Activated T-helper 9 cell treated with anti-CD3 and anti-CD28 coated beads, Interleukin-2, amount 50 U/mL, for 16 hours (primary cell): Measurements from ENCODE around the gene BZW1.
A peak's percentile ranks its signal among the peaks of the same experiment; 100 is the strongest.

ENCODE experiments used
- DNase-seq: peaks from one replicate; pipeline ENCODE4 v3.0.0-alpha.2; 2020; ENCODE audit warnings: low read depth

BZW1 gene

DNA sequence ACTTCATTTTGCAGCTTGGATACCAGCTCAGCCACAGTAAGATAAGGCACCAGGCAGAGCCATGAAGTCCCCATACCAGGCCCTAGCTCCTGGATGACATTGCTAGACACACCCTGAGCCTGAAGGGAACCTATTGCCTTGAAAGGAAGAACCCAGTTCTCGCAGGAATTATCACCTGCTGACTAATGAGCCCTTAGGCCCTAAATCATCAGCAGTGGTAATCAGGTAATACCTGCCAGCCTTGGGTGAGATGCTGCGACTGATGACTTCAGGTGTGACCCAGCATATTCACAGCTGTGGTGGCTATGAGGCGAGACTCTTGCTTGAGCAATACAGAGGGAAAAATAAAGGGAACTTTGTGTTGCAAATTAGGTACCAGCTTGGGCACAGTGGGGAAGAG, 27.8 kb downstream of the BZW1 start:
- no peak for DNase-seq

- no peak for DNase-seq
Observed at GRCh38 chr2:200843993-200844948, 32.6 kb downstream of the BZW1 start.

DNA sequence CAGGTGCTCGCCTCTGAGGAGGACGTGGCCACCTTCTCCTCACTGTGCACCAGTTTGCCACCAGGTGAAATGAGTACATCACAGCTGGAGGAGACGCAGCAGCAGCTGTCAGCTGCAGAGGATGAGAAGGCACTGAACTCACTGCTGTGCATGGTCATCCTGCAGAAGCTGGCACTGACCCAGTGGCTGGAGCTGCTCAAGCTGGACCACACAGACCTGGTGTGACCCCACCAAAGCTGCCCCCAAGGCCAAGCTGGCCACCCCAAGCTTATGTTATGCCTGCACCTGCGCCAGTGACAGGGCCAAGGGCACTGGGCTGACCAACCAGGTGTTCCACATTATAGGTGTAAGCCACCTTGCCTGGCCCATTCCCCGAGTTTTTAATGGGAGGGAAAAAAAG, 33.5 kb downstream of the BZW1 start:
- no peak for DNase-seq

DNA sequence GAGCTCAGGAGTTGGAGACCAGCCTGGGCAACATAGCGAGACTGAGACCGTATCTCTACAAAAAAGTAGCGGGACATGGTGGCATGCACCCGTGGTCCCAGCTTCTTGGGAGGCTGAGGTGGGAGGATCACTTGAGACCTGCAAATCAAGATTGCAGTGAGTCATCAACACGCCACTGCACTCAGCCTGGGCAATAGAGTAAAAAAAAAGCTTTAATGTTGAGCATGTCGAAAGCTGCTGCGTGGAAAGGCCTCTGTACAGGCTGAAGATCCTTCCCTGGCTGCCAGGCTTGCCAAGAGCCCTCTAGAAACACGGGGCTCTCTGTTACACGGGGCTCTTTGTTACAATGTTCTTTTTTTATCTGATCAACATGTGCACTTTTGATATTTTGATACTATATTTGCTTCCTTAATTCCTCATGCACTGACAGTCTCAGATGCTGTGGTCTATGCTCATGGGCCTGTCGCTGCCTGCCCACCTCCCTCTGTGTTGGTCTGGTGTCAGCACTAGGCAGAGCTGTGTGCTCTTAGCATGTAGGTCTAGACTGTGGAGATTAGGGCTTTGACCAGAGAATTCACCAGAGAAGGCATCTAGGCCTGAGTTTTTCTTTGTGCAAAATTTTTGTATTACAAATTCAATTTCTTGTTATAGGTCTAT, 34.1 kb downstream of the BZW1 start:
- no peak for DNase-seq

GRCh38 chr2:200847269-200847668, 35.6 kb downstream of the BZW1 start:
- no peak for DNase-seq

- DNase-seq = no peak
Observed at GRCh38 chr2:200847939-200848338, 36.2 kb downstream of the BZW1 start.

GRCh38 chr2:200850512-200851256, 39.0 kb downstream of the BZW1 start:
- no peak for DNase-seq

- DNase-seq = no peak
Observed at GRCh38 chr2:200851398-200852248, 39.9 kb downstream of the BZW1 start.

DNA sequence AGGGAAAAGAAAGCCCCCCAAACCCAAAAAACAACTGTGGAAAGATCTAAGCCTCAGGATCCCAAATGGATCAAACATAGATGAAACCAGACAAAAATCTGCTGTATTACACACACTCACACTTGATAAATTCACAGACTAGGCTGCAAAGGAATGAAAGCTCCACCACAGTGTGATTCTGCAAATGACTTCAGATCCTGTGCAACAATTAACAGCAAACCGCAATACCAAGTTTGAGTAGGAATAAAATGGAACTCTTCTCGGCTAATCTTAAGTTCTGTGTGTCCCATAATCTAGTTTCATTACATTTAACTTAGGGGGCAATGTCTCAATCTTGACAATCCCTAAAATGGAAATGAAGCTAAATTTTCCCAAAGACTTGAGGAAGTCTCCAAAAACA, 40.9 kb downstream of the BZW1 start:
- DNase-seq = no peak

GRCh38 chr2:200856806-200857205, 45.1 kb downstream of the BZW1 start:
- no peak for DNase-seq

DNA sequence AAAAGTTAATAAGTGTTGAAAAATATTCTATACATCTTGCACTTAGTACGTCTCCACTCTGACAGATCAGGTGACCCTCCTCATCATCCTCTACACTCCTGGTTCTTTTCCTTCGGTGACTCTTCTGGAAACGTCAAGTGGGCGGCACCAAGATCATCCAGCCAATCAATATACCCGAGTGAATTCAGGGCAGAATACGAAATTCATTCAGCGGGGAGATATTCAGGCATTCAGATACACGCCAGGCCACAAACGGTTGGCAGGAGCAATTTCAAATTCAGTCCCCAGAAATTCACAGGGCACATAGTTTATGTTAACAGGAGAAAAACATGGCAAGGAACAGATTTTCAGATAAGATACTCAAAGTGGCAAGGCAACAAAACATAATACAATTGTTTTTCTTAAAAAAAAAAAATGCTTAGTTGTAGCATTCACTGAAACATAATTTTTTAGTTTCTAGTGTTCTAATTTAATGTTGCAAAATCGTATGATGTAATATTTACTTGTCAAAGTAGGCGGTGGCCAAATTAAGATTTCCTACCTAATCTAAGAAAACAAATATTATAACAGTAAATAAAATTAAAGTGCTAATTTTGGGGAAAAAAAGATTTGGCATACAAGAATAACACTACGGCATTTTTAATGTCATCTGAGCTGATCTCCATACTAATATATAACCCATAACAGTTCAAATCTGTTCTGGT, 48.5 kb downstream of the BZW1 start:
- DNase-seq = no peak

DNA sequence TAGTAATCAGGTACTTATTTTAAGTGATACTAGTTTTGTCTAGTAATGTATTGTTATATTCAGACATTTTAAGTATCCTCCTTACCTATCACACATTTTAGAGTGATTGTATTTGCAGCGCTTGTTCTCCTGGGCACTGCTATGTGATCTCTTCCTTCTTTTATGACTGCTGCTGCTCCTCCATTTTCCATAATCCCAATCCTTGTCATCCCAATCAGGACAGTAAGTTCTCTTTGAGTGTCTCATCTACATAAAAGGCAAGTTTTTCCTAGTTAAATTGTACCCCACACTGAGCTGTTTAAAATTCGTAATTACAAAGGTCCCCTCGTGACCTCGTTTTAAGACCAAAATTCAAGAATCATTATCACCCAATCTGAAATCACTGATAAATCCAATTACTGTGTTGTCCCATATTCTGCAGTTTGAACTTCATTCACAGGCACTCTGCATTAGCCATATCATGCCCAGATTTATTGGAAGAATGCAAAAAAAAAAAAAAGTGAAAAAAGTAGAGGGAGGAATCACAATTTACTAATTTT, 50.0 kb downstream of the BZW1 start:
- DNase-seq = no peak

GRCh38 chr2:200862532-200863000, 50.9 kb downstream of the BZW1 start:
- peak; percentile 35 for DNase-seq

DNA sequence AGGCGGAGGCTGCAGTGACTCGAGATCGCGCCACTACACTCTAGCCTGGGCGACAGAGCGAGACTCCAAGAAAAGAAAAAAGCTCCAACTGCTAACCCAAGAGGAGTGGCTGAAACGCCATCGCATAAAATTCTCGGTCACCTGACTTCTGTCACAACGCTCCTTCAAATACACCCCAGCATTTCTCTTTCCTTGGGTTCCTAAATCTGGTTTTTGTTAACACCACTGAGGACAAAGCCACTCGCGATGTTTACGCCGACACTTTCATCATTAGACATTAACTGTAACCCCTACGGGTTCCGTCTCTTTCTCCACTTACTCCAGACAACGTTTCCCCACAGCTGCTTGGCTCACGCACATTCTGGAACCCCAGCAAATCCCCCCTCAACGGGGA, 52.1 kb downstream of the BZW1 start:
- DNase-seq = no peak

GRCh38 chr2:200864176-200865034, 52.7 kb downstream of the BZW1 start, which contains the start of gene CLK1:
Gene CLK1 (minus strand): TSS chr2:200864658. CDS start chr2:200861862, 2,796 bp downstream.
- peak; percentile 97 for DNase-seq

DNA sequence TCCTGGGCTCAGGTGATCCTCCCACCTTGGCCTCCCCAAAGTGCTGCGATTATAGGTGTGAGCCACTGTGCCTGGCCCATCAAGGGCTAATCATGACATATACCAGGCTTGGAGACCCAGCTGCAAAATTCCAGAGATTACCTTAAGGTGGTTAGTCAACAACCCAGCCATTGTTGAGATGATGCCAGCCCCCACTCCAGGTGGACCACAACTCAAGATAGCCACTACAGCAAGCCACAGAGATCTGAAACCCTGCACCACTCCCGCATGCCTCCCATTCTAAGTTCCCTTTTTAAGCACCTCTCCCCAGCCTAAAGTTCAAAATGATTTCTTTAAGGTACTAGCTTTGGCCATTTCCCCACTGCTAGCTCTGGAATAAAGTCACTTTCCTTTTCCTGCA, 57.3 kb downstream of the BZW1 start:
- no peak for DNase-seq

DNA sequence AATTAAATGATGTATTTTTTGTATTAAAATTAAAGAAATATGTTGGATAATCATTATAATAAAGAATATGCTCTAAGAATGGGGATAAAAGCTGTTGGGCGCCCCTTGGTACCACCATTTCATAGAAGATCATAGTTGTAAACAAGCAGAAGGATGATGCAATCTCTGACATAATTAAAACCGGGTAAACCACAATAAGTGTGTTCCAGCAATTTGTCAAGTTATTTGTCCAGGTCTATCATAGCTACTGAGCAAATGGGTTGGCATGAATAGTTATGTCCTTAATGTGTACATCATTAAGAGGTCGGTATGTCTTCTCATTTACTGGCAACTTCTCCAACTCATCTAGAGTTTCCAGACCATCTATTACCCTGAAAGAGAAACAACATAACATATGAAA, 59.4 kb downstream of the BZW1 start:
- DNase-seq = no peak

GRCh38 chr2:200873560-200873959, 61.9 kb downstream of the BZW1 start:
- DNase-seq = no peak
